Stimulated activated CD4-positive, alpha-beta T cell treated with anti-CD3 and anti-CD28 coated beads, Interleukin-12 subunit alpha, Interleukin-12 subunit beta, amount 100 ng/mL, for 48 hours (primary cell): ENCODE data around the gene PSME3IP1.

Source experiments
- DNase-seq, 3 donors: peaks; one replicate each; pipeline ENCODE4 v3.0.0-alpha.2; 2020; ENCODE audit warnings: low read depth in 2 of 3, low spot score in 1 of 3

The PSME3IP1 gene

DNA sequence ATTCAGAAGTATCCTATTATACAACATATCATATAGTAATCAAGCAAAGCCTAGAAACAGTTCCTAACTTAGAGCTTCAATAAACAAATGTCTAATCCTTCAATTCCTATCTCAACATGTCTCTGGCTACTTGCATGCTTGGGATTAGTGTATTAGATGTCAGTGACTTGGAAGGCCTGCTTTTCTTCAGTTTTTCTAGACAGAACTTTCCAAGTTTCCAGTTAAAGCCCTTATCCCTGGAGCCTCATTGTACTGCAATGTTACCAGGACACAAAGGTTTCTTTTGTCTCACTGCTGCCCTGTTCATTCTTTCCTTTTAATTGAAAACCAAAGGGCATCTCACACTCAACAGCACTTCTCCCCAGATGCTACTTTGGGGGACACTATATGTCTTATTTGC is 16.5 kb downstream of the PSME3IP1 start:
- no peak for DNase-seq

DNA sequence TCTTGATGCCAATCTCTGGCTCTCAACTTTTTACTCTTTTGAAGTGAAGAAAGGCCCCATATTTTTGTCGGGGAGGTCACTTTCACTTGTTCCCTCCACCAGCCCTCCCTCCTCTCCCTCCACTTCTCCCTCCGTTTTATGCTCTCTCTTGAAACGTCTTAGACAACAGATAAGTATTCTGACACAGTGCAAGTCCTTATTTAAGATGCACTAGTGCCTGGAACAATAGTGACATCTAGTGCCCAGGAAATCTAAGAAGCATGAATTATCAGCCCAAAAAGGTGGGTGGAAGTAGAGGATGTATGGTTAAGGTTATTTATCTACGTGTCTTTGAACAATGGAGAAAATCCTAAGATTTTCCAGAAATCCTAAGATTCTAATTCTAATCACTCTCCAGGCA is 17.9 kb downstream of the PSME3IP1 start:
- DNase-seq = peak in 1 of 3 donors; percentile 21

DNA sequence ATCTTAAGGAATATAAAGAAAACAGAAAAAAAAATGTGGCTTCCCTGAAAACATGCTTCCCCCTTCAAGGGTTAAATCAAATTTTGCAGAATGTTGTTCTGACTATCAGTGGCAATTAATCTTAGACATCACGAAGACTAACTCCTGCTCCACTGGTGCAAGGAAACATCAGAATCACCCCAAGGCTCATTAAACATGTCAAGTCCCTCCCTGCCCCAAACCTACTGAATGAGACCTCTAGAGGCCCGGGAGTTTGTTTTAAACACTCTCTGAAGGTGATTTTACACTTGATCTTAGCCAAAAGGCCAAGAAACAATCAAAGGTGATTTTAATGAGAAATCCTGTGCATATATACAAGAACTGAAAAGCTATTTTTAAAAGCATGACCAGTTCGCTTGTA is 18.3 kb downstream of the PSME3IP1 start:
- no peak for DNase-seq

DNA sequence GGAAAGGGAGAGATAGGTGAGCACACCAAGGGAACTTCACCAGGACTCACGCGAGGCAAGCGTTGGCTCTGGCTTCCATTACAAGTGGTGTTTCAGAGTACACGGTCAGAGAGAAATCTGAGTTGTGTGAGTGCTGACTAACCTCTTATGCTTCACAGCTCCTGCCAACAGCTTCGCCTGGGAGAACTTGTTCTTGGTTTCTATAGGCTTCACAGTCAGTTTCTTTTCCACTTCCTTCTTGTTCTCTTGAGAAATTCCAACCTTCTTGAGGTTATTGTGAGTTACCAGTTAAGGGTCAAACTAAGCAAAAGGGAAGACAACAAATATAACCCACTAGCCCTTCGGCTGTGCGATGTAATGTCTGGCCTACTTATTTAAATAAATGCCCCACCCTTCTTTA is 18.9 kb downstream of the PSME3IP1 start:
- no peak for DNase-seq

DNA sequence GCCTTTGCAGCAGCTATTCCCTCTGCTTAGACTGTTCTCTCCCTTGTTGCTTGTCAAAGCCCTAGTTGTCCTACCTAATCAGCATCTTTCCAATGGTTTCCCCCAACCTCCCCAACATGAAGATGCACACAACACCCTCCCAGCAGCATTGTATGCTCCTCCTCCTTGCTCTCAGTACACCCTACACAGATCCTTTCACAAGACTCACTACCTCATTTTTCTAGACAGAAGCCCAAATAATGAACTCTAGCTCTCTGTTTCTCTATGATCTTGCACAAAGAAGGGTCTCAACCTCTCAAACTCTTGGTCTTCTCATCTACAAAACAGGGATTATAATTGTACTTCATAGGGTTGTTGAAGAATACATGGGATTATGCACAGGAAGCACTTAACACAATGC is 19.4 kb downstream of the PSME3IP1 start:
- no peak for DNase-seq

DNA sequence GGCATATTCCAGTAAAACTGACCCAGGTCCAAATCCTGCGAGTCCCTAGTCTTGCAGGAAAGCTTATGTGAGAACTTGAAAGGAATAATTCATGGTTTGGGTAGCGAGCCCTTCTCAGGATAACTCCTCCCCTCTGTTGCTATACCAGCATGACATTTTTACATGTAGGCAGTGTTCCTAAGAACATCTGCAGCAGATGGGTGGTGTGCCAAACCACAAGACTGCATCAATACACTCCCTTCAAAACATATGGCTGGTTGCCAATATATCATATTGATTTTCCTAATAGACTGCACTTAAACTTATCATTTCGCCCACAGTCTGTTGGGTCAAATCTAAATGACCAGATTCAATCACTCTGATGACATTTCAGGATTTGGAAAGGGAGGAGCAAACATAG is 19.9 kb downstream of the PSME3IP1 start:
- DNase-seq = no peak

DNA sequence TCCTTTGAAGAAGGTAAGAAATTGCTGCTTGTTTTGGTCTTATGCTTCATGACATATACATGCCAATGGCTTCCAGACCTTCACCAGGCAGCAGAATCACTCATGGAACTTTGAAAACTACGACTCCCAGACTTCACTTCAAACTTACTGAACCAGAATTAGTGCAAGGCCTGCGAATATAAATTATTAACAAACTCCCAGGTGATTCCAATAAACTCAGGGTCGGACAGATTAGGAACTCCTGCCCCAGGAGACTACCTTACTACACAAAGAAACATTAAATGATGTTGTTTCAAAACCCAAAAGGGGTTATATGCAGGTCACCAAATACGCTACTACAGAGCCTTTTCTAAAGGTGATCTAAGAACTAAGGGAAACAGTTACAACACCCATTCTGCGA is 20.4 kb downstream of the PSME3IP1 start:
- DNase-seq = no peak

DNA sequence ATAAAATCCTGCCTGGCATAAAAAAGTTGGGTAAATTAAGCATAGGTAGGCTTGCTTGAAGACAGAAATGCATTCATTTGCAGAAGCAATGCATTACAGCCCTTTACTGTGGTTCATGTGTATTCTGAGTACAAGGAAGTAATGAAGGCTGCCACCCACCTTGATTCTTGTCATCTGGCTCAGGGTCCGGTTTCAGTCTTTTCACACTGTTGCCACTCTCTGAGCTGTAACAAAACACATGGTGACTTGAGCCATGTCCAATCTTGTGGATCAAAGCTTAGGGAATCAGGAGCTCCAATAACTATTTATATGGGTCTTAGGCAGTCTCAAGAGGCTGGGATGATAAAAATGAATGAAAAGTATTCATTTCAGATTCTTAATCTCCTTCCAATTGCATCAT is 22.0 kb downstream of the PSME3IP1 start:
- DNase-seq = no peak

DNA sequence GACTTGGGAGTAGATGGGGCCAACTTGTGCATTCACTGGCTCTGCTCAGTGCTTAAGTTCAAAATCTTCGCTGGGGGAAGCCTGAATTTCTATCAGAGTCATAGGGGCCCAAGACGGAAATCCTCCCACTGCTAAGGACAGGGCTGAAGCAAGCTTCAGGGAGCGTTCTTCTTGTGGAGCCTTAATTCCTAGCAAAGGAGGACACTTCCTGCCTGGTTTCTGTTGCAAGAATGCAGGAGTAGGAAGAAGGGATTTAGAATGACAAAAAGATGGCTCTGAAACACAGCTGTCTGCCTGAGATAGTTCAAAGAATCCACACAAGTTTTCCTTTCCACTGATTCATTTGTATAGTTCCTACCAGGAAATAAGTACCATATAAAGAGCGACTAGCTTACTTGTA is 26.4 kb downstream of the PSME3IP1 start:
- DNase-seq = no peak

DNA sequence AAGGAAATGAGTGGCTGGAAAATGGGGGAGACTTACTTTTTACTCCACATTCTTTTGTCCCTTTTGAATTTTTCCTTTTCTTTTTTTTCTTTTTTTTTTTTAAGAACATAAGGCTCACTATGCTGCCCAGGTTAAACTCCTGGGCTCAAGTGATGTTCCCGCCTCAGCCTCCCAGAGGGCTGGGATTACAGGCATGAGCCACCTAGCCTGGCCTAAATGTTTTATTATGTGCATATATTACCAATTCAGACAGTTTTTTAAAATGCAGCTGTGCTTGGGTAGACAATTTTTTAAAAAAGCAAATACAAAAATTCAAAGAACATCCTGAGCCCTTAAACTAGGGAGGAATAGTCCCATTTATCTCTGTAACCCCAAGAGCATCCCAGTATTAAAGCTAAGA is 28.3 kb downstream of the PSME3IP1 start:
- no peak for DNase-seq

DNA sequence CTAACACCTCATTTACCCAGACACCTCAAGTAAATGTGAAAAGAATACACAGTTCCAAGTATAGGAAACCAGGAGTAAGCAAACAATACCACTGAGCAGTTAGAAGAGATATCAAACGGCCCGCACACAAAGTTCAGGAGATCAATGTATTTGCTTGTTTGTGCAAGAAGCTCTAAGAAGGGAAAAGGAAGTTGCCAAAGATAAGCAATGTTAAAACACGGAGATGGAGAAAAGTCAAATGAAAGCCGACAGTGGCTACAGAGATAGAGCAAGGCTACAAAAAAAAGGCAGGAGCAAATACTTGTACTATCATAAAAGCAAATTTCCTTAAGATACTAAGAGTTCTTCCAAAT is 29.5 kb downstream of the PSME3IP1 start:
- DNase-seq = no peak

DNA sequence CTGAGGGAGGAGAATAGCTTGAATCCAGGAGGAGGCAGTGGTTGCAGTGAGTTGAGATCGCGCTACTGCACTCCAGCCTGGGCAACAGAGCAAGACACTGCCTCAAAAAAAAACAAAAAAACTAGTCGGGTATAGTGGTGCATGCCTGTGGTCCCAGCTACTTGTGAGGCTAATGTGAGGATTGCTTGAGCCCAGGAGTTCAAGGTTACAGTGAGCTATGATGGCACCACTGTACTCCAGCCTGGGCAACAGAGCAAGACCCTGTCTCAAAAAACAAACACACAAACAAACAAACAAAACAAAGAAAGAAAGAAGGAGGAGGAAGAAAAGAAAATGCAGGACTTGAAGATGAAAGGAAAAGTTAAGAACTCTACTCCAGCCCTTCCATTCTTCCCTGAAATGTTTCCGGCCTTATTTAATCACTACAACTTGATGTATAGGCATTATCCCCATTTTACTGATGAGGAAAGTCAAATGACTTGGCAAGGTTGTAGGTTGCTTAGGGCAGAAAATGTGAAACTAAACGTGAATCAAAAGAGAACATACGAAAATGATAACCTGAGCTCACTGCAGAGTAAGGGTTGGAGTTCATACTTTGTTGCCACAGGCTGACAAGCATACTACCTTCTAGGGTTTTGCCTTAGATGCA is 30.0 kb downstream of the PSME3IP1 start:
- no peak for DNase-seq

DNA sequence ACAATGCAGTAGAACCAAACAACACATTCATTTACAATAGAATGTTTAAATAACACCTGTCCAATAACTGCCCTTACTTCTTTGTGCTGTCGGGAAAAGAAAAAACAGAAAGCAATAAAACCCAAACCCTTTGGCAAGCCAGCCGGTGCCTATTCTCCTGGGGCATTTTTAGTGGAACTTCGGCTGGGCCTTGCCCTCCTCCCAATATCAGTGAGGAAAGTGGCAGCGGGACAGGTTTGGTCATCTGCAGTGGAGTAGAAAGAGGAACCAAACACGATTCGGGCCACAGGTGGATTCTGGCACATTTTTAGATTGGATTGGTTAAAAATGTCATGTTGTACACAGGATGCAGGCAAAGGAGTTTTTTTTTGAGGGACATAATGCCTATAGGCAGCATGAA is 32.0 kb downstream of the PSME3IP1 start:
- DNase-seq = no peak

DNA sequence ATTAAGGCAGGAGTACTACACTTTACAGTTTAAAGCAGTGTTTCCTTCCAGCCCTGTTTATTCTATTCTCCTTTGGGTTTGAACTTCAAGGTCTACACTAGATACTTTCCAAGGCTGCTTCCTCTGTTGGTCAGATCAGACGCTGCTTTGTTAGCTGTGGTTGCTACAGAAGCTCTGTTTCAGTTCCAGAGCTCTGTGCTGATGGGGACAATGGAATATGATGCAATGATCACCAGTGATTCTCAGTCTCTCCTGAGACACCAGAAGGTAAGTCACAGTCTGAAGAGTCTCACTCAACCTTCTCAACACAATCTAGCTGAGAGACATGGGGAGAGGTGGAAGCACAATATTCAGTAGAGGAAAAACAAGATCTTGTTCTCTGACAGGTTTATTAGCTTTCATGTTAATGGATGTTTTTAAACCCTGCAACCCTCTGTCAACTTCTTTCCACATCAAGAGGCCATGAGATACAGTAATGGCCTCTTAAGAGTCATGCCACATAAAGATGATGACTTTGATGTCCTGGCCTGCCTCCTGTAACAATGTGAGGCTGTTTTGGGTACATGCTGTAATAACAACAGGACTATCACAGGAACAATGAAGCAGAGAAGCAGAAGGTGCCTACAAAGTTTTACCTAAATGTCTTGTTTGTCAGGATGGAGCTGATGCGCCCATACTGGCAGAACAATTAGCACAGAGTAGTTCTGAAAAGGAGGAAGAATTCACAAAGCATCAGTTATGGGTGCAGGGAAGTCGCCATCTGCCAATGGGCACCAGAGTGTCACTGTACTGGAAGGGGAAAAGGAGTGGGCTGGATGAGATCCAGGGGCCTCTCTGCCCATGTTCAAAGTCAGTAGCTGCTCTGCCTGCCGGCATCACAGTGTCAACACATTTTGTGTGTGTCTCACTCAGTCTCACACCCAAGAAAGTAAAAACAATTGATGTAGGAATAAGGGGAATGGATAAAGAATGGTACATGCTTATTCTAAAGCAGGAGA is 33.4 kb downstream of the PSME3IP1 start:
- DNase-seq = no peak

DNA sequence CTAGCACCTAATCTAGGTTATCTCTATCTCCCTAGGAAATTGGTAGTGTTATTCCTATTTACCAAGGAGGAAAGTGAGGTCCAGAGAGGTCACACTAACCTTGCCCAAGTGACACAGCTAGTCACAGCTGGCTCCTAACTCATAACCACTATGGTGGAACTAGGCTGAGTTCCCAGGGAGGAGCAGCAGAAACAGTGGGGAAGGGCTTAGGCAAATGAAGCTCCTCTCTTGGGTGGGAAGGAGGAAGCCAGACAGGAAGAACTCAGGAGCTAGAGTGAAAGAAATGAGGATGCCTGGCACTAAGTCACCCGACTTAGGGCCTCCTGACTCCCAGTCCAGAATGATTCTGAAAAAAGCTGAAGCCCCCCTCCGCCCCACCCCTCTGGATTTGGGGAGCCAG is 34.5 kb downstream of the PSME3IP1 start:
- DNase-seq = no peak

DNA sequence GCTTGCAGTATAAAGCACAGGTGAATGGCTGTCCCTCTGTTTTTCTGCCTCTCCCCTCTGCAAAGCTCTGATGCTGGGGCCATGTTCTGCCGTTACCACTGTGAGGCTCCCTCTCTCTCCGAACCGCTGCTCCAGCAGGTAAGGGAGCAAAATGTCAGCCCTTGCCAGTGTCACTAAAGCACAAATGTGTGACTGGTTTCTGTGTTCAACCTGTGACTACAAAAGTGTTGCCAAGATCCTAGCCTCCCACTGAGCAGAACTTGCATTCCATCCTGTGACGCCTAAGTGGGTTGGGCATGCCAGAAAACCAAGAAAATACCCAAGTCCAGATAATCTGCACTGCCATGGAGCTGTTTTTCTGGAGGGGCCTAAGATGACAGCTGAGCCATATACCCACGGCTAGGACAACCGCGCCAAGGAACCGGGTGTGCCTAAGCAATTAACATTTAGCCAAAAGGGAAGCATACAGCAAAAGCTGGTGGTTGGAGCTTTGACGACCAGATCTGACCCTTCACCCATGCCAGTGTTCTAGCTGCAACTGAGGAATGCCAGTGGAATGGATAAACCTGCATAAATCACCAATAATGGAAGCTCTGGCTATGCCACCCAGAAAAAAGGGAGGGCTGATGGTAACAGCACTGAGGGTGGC is 35.0 kb downstream of the PSME3IP1 start:
- no peak for DNase-seq

DNA sequence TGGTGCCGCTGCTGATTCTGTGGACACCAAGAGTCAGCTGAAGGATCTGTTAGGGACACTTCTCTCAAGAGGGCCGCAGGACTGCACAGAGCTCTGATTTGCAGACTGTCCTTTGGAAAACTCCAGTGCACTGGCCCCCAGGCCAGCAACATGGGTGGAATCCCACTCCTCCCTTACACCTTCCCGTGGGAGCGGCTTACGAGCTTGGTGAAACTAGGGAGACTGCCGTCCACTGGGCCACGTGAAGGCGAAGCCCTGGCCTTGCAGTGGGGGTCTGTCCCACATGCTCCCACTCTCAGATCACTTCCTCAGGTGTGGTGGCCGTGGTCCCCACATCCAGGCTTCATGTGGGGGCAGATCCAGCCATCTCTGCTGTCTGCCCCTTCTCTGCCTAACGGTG is 36.4 kb downstream of the PSME3IP1 start:
- DNase-seq = no peak

DNA sequence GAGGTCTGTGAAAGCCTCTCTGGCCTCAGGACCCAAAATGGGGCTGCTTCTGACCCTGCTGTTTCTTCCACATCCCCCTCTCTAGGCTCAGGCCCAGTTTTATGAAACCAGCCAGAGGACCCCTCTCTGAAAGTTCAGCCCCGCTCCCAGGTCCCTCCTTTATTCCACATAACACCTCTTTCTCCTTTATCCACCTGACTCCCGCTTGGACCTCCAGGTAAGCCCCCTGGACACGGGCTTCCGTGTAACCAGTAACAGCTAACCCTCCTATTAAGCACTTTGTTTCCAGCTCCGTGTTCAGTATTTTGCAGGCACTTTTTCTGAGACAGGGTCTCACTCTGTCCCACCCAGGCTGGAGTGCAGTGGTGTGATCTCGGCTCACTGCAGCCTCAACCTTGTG is 37.4 kb downstream of the PSME3IP1 start:
- no peak for DNase-seq

DNA sequence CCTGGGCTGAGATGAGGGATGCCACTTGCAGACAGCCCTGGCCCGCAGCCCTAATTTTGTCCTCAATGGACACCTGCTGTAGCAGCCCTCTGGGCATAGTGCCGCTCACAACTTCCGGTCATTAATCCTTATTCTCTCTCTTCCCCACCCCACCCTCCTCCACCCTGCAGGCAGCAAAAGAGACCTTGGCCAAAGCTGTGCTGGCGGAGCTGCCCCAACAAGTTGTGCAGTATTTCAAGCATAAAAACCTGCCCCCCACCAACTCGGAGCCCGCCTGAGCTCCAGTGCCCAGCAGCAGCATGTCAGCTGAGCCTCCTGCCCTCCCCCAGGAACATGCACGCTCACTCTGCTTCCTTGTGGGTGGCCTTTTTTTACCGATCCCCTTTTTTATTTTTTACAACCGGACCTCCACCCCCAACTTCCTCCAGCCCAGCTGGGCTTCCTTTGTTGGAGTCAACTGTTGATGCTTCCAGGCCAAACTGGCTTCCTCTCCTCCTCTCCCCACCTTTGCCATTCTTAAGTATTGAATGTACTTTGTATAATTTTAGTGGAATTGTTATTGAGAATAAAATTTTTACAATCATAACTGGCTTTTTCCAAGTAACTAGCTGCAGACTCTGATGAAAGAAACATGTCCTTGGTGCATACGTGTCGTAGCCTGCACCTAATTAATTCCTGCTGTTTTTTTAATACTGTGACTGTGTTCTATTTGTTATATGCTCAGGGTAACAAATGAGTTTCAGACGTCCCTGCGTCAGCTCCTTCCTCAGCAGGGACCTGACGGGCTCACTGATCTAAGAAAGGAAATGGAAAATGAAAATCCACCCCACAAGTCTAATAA is 38.2 kb downstream of the PSME3IP1 start:
- DNase-seq = no peak

DNA sequence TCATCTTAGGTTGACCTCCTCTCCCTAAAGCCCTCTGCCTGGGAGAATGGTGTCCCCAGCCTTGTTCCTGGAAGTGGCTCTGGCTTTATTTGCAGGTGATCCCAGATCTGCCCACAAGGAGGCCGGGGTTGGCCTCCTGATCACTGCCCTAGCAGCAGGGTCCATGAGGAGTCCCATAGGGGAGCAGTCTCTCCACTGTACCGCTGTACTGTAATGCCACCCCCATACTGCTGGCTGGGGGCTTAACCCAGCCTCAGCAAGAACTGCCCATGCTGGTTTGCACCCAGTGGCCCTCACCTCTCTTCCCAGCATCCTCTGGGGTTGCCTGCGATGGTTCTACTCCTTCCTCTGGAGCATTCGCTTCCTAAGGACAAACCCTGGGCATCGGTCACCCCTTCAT is 39.1 kb downstream of the PSME3IP1 start:
- DNase-seq = no peak

DNA sequence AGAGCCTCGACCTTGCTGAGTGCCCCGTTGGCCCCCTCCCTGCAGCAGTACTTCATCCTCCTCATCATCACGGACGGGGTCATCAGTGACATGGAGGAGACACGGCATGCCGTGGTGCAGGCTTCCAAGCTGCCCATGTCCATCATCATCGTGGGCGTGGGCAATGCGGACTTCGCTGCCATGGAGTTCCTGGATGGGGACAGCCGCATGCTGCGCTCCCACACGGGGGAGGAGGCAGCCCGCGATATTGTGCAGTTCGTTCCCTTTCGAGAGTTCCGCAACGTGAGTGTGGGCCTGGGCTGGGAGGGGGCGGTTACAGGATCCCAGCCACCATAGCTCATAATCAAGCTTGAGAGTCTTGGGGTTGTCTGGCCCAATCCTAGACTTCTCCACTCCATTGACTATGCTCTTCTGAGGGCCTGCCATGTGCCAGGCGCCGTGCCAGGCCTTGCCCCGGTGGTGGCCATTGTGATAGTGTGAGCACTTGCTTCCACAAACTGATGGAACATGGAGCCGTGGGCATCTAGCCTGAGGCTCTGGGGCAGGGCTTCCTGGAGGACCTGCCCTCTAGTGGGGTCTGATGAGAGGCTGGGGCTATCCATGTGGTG is 39.7 kb downstream of the PSME3IP1 start:
- DNase-seq = no peak
